ENCODE results near the gene INPPL1. TPM values are rescaled to one million over a fixed set of nuclear protein-coding genes. Genes with fewer than 3 reads are reported as not detected.

Gene INPPL1
- polyA plus RNA-seq, 2 donors = 28.9 to 88.1 TPM

- H3K4me1 ChIP-seq (ENCODE audit: control insufficient read depth in 2 of 2, insufficient read depth in 2 of 2, low read length in 1 of 2) = peaks cover 3 to 18% of the 10 kb centered on the region in 2 donors
- WGBS, 2 donors = 69 to 88% methylated on average over 2 of the region's 2 CpGs
- no peaks in the 10 kb centered on the region for H3K9me3 ChIP-seq (ENCODE audit: control insufficient read depth in 2 of 2, insufficient read depth in 1 of 2, low read depth in 1 of 2, low read length in 1 of 2)
- peaks cover 0 to 2% of the 10 kb centered on the region in 2 donors for H3K27me3 ChIP-seq (ENCODE audit: control insufficient read depth in 1 of 2, insufficient read depth in 2 of 2, low read length in 2 of 2)
- H3K27ac ChIP-seq (ENCODE audit: low read depth in 2 of 2, low read length in 1 of 2) = peak overlapping the region in 1 of 2 donors; percentile 5
- H3K4me3 ChIP-seq (ENCODE audit: low read depth in 1 of 2, low read length in 2 of 2) = no peak overlapping the region
- H3K36me3 ChIP-seq (ENCODE audit: control insufficient read depth in 2 of 2, insufficient read depth in 2 of 2, low read length in 1 of 2) = peaks cover 22 to 51% of the 10 kb centered on the region in 2 donors
Measured at GRCh38 chr11:72236774-72237111, 12.2 kb downstream of the INPPL1 start.

- Histone ChIP-seq H3K27ac (ENCODE audit: low read depth in 2 of 2, low read length in 1 of 2) (peak overlapping the region; percentile 0 to 5), H3K9me3 (ENCODE audit: control insufficient read depth in 2 of 2, insufficient read depth in 1 of 2, low read depth in 1 of 2, low read length in 1 of 2) (no peaks in the 10 kb centered on the region), H3K4me1 (ENCODE audit: control insufficient read depth in 2 of 2, insufficient read depth in 2 of 2, low read length in 1 of 2) (peaks cover 3 to 18% of the 10 kb centered on the region in 2 donors), H3K4me3 (ENCODE audit: low read depth in 1 of 2, low read length in 2 of 2) (no peak overlapping the region), H3K36me3 (ENCODE audit: control insufficient read depth in 2 of 2, insufficient read depth in 2 of 2, low read length in 1 of 2) (peaks cover 18 to 46% of the 10 kb centered on the region in 2 donors), H3K27me3 (ENCODE audit: control insufficient read depth in 1 of 2, insufficient read depth in 2 of 2, low read length in 2 of 2) (peaks cover 0 to 2% of the 10 kb centered on the region in 2 donors)
- 78 to 80% methylated on average over 22 of the region's 22 CpGs for WGBS, 2 donors
Measured at GRCh38 chr11:72237112-72237931, 12.8 kb downstream of the INPPL1 start.

- peaks cover 3 to 18% of the 10 kb centered on the region in 2 donors for H3K4me1 ChIP-seq (ENCODE audit: control insufficient read depth in 2 of 2, insufficient read depth in 2 of 2, low read length in 1 of 2)
- H3K9me3 ChIP-seq (ENCODE audit: control insufficient read depth in 2 of 2, insufficient read depth in 1 of 2, low read depth in 1 of 2, low read length in 1 of 2) = no peaks in the 10 kb centered on the region
- no peak overlapping the region for H3K4me3 ChIP-seq (ENCODE audit: low read depth in 1 of 2, low read length in 2 of 2)
- WGBS, 2 donors = 35 to 48% methylated on average over 16 of the region's 16 CpGs
- H3K36me3 ChIP-seq (ENCODE audit: control insufficient read depth in 2 of 2, insufficient read depth in 2 of 2, low read length in 1 of 2) = peaks cover 11 to 39% of the 10 kb centered on the region in 2 donors
- H3K27ac ChIP-seq (ENCODE audit: low read depth in 2 of 2, low read length in 1 of 2) = peak overlapping the region in 1 of 2 donors; percentile 22
- H3K27me3 ChIP-seq (ENCODE audit: control insufficient read depth in 1 of 2, insufficient read depth in 2 of 2, low read length in 2 of 2) = peaks cover 0 to 3% of the 10 kb centered on the region in 2 donors
Measured at GRCh38 chr11:72238040-72238450, 13.5 kb downstream of the INPPL1 start.

GRCh38 chr11:72238492-72239312 lies 14.1 kb downstream of the INPPL1 start:
- Histone ChIP-seq H3K36me3 (ENCODE audit: control insufficient read depth in 2 of 2, insufficient read depth in 2 of 2, low read length in 1 of 2) (peaks cover 11 to 33% of the 10 kb centered on the region in 2 donors), H3K27me3 (ENCODE audit: control insufficient read depth in 1 of 2, insufficient read depth in 2 of 2, low read length in 2 of 2) (peaks cover 0 to 9% of the 10 kb centered on the region in 2 donors), H3K4me1 (ENCODE audit: control insufficient read depth in 2 of 2, insufficient read depth in 2 of 2, low read length in 1 of 2) (peaks cover 3 to 20% of the 10 kb centered on the region in 2 donors), H3K4me3 (ENCODE audit: low read depth in 1 of 2, low read length in 2 of 2) (no peak overlapping the region), H3K27ac (ENCODE audit: low read depth in 2 of 2, low read length in 1 of 2) (peak overlapping the region in 1 of 2 donors; percentile 56), H3K9me3 (ENCODE audit: control insufficient read depth in 2 of 2, insufficient read depth in 1 of 2, low read depth in 1 of 2, low read length in 1 of 2) (no peaks in the 10 kb centered on the region)
- WGBS, 2 donors = 73 to 74% methylated on average over 28 of the region's 28 CpGs

GRCh38 chr11:72239313-72239848 lies 14.8 kb downstream of the INPPL1 start:
- peak overlapping the region; percentile 0 to 1 for H3K4me3 ChIP-seq (ENCODE audit: low read depth in 1 of 2, low read length in 2 of 2)
- peaks cover 8 to 26% of the 10 kb centered on the region in 2 donors for H3K36me3 ChIP-seq (ENCODE audit: control insufficient read depth in 2 of 2, insufficient read depth in 2 of 2, low read length in 1 of 2)
- peaks cover 0 to 16% of the 10 kb centered on the region in 2 donors for H3K27me3 ChIP-seq (ENCODE audit: control insufficient read depth in 1 of 2, insufficient read depth in 2 of 2, low read length in 2 of 2)
- H3K27ac ChIP-seq (ENCODE audit: low read depth in 2 of 2, low read length in 1 of 2) = peak overlapping the region; percentile 27 to 56
- no peaks in the 10 kb centered on the region for H3K9me3 ChIP-seq (ENCODE audit: control insufficient read depth in 2 of 2, insufficient read depth in 1 of 2, low read depth in 1 of 2, low read length in 1 of 2)
- peaks cover 3 to 20% of the 10 kb centered on the region in 2 donors for H3K4me1 ChIP-seq (ENCODE audit: control insufficient read depth in 2 of 2, insufficient read depth in 2 of 2, low read length in 1 of 2)
- WGBS, 2 donors = 18 to 21% methylated on average over 23 to 25 of the region's 25 CpGs

- Histone ChIP-seq H3K4me3 (ENCODE audit: low read depth in 1 of 2, low read length in 2 of 2) (peak overlapping the region; percentile 0 to 1), H3K9me3 (ENCODE audit: control insufficient read depth in 2 of 2, insufficient read depth in 1 of 2, low read depth in 1 of 2, low read length in 1 of 2) (no peaks in the 10 kb centered on the region), H3K27ac (ENCODE audit: low read depth in 2 of 2, low read length in 1 of 2) (peak overlapping the region in 1 of 2 donors; percentile 22), H3K4me1 (ENCODE audit: control insufficient read depth in 2 of 2, insufficient read depth in 2 of 2, low read length in 1 of 2) (peaks cover 3 to 20% of the 10 kb centered on the region in 2 donors), H3K36me3 (ENCODE audit: control insufficient read depth in 2 of 2, insufficient read depth in 2 of 2, low read length in 1 of 2) (peaks cover 6 to 21% of the 10 kb centered on the region in 2 donors), H3K27me3 (ENCODE audit: control insufficient read depth in 1 of 2, insufficient read depth in 2 of 2, low read length in 2 of 2) (peaks cover 0 to 17% of the 10 kb centered on the region in 2 donors)
- WGBS, 2 donors = 2% methylated on average over 22 to 69 of the region's 69 CpGs
Measured at GRCh38 chr11:72239849-72240460, 15.4 kb downstream of the INPPL1 start.

- Histone ChIP-seq H3K27ac (ENCODE audit: low read depth in 2 of 2, low read length in 1 of 2) (no peak overlapping the region), H3K4me1 (ENCODE audit: control insufficient read depth in 2 of 2, insufficient read depth in 2 of 2, low read length in 1 of 2) (peaks cover 3 to 20% of the 10 kb centered on the region in 2 donors)
Measured at GRCh38 chr11:72240461-72241290, 16.1 kb downstream of the INPPL1 start.

GRCh38 chr11:72241291-72241781 lies 16.8 kb downstream of the INPPL1 start:
- Histone ChIP-seq H3K27ac (ENCODE audit: low read depth in 2 of 2, low read length in 1 of 2) (no peak overlapping the region), H3K4me1 (ENCODE audit: control insufficient read depth in 2 of 2, insufficient read depth in 2 of 2, low read length in 1 of 2) (peaks cover 3 to 20% of the 10 kb centered on the region in 2 donors), H3K4me3 (ENCODE audit: low read depth in 1 of 2, low read length in 2 of 2) (no peak overlapping the region), H3K9me3 (ENCODE audit: control insufficient read depth in 2 of 2, insufficient read depth in 1 of 2, low read depth in 1 of 2, low read length in 1 of 2) (no peaks in the 10 kb centered on the region), H3K27me3 (ENCODE audit: control insufficient read depth in 1 of 2, insufficient read depth in 2 of 2, low read length in 2 of 2) (peaks cover 0 to 17% of the 10 kb centered on the region in 2 donors), H3K36me3 (ENCODE audit: control insufficient read depth in 2 of 2, insufficient read depth in 2 of 2, low read length in 1 of 2) (peaks cover 0 to 12% of the 10 kb centered on the region in 2 donors)
- WGBS, 2 donors = 45 to 60% methylated on average over 18 to 20 of the region's 20 CpGs

More at GRCh38 chr11:72240461-72241290, 16.1 kb downstream of the INPPL1 start:
- 32 to 44% methylated on average over 44 of the region's 44 CpGs for WGBS, 2 donors
- Histone ChIP-seq H3K36me3 (ENCODE audit: control insufficient read depth in 2 of 2, insufficient read depth in 2 of 2, low read length in 1 of 2) (peaks cover 0 to 15% of the 10 kb centered on the region in 2 donors), H3K27me3 (ENCODE audit: control insufficient read depth in 1 of 2, insufficient read depth in 2 of 2, low read length in 2 of 2) (peaks cover 0 to 17% of the 10 kb centered on the region in 2 donors), H3K9me3 (ENCODE audit: control insufficient read depth in 2 of 2, insufficient read depth in 1 of 2, low read depth in 1 of 2, low read length in 1 of 2) (no peaks in the 10 kb centered on the region), H3K4me3 (ENCODE audit: low read depth in 1 of 2, low read length in 2 of 2) (no peak overlapping the region)
